Measurements from ENCODE around the gene CIDEB.
"Not testable (repeated sequence)": the region's sequence is repeated elsewhere in the genome, so short reads cannot be mapped to it uniquely, and the experiment has no call there.

Gene CIDEB, protein sequence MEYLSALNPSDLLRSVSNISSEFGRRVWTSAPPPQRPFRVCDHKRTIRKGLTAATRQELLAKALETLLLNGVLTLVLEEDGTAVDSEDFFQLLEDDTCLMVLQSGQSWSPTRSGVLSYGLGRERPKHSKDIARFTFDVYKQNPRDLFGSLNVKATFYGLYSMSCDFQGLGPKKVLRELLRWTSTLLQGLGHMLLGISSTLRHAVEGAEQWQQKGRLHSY

DNA sequence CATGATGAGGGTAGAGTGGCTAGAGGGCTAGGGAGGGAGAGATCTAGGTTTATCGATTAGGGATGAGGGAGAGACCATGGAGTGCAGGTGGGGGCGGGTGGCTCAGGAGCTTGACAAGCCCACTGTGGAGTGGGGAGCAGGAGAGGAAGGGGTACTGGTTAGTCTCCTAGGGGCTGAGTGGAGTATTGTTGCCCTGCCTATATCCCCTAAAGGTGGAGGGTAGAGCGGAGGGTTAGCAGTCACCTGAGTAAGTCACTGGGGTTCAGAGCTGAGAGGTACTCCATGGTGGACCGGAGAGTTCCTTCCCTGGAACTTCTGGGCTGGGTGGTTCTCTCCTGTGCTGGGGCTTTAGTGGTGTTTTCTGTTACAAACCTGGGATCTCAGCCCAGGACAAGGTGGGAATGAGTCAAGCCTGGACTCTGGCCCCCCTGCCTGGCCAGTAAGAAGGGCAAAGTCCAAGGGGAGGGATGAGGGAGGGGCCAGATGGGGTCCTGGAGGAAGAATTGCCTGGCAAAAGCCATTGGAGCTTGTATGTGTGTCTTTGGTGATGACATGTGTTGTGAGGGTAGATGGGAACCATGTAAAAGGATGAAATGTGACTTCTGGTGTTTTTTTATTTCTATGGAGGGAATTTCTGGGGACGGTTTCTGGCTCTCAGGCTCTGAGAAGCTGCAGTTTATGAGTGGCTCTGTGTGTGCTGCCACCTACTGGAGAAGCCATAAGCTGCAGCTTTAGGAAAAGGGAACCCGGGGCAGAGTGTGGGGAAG lies at the start of gene CIDEB:
Gene CIDEB, minus strand, starts transcription at position 403 of the 767 bp plus-strand sequence. Its CDS starts 119 bp downstream, at position 284.
- no peak for DNase-seq

GRCh38 chr14:24356208-24356607 lies 48.4 kb upstream of the CIDEB start:
- no peak for DNase-seq

DNA sequence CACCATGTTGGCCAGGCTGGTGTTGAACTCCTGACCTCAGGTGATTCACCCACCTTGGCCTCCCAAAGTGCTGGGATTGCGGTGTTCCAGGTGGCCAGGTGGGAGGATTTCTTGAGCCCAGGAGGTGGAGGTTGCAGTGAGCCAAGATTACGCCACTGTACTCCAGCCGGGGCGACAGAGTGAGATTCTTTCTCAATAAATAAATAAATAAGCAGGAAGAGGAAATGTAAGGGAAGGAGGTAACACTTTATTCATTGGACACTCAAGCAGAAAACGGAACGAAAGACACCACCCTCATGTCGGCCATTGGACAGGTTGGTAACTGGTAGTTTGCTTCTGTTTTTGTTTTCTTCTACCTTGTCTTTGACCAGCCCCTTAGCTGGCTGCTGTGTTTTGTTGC lies 47.2 kb upstream of the CIDEB start:
- DNase-seq = no peak

GRCh38 chr14:24354482-24354825 lies 46.7 kb upstream of the CIDEB start:
- DNase-seq = not testable (repeated sequence)

DNA sequence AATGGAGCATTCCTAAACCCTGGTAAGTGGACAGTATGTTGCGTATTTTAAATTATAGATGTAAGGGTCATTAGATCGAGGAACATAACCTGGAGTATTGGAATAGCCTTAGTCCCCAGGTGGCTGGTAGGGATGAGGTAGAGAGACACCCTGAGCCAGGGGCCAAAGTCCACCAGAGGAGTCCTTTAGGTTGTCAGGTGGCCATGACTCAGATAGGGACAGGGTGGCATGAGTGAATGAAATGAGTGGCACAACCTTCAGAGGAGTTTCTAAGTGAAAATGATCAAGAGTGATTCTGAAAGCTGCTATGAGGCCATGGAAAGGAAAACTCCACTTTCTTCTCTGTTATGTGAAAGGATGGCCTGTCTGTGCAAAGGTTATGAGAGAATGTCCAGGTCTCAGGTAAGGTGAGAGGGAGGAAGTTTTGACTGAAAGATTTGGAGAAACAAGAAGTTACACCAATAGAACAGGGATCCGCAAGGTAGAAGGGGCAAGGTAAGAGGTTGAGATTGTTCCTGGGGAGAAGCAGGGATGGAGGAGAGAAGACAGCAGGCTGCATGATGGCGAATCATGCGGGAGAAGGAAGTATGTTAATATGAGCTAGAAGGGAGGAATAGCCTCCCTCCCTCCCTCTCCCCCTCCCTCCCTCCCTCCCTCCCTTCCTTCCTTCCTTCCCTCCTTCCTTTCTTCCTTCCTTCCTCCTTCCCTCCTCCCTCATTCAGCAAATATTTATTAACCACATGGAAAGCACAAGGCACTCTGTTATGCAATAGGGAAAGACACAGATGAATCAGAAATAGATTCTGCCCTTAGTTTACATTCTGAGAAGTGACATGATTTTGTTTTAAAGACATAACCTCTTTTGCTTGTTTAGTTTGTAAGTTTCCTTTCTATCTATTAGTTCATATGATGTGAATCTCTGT lies 46.0 kb upstream of the CIDEB start:
- DNase-seq = no peak

DNA sequence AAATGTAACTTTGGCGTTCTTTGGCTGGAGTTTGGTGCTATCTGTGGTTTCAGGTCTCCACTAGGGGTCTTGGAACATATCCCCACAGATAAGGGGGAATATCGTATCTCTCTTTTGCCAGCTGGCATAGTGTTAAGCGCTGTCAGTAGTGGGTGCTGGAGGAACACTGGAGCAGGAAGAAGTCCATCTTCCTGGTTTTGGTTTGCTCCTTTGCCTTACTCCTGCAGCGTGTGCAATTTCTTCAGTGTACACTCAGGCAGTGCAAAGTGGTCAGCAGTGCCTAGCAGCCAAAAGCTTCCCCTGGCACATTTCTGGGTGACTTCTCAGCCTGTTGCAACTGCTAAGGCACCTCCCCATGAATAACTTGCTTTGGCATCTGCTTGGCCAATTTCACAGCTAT lies 43.7 kb upstream of the CIDEB start:
- no peak for DNase-seq

DNA sequence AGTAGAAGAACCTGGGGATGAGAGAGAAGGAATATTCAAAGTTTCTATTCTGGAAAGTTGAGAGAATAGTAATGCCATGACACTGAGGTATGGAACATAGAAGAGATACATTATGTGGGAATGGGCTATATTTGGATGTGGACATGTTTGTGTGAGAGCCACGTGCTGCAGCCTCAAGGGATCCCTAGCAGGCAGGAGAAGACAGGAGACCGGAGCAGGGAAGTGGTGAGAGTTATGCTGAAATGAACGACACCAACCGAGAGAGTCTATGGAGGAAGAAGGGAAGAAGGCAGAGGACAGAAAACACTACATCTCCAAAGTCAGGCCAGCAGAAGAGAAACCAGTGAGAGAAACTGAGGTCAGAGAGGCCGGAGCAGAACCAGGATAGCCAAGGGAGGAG lies 42.0 kb upstream of the CIDEB start:
- no peak for DNase-seq

GRCh38 chr14:24348186-24348585 lies 40.4 kb upstream of the CIDEB start:
- no peak for DNase-seq

- no peak for DNase-seq
These were observed 39.4 kb upstream of the CIDEB start for GRCh38 chr14:24347134-24347533.

DNA sequence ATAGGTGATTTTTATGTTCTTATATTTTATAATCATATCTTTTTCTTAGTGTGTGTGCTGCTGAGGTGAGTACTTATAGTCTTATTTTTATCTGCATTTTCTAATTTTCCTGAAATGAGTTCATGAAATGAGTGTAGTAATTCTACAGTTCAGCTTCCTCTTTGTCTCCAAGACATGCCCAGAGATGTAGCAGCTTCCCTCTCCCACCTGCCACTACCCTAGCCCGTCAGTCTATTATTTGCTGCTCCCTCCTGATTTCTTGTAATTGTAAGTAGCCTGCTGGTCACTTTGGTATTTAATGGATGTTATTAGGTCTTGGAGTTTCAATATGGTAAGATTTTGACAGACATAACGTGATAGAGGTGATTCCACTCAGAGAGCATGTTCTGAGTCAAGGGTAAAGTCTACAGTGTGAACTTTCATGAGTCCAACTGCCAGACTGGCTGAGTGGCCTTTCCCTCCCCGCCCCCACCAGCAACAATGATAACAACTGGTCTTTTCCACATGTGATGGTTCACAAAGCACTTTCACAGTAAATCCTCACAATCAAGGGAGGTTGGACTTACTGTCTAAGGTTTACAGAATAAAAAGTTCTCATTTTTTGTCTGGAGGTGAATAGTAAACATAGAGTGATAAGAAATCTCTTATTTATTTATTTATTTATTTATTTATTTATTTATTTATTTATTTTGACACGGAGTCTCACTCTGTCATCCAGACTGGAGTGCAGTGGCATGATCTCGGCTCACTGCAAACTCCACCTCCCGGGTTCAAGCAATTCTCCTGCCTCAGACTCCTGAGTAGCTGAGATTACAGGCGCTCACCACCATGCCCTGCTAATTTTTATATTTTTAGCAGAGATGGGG lies 36.3 kb upstream of the CIDEB start:
- no peak for DNase-seq

DNA sequence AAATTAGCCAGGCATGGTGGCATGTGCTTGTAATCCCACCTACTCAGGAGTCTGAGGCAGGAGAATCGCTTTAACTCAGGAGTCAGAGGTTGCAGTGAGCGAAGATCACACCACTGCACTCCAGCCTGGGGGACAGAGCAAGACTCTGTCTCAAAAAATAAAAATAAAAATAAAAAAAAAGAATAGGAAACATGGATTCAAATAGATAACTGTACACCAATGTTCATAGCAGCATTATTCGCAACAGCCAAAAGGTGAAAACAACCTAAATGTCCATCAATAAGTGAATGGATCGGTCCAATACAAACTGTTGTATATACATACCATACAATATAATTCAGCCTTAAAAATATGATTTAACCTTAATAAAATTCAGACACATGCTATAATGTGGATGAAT lies 35.1 kb upstream of the CIDEB start:
- no peak for DNase-seq

DNA sequence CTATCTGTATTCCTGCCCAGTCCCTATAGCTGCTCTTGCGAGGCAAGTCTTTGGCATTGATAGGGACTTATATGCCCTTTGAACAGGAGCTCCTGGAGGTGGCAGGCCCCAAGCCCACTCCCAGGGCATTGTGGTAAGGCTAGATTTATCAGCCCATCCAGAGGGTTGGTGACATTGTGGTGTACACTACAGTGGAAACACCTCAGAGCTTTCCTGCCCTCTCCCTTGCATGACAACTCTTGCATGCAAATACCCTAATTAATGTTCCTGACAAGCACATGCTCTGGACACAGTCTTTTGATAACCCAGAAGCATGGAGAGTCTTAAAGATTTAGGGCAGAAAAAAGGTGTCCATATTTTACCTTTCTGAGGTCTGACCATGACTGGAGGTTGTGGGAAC lies 32.8 kb upstream of the CIDEB start:
- DNase-seq = no peak

DNA sequence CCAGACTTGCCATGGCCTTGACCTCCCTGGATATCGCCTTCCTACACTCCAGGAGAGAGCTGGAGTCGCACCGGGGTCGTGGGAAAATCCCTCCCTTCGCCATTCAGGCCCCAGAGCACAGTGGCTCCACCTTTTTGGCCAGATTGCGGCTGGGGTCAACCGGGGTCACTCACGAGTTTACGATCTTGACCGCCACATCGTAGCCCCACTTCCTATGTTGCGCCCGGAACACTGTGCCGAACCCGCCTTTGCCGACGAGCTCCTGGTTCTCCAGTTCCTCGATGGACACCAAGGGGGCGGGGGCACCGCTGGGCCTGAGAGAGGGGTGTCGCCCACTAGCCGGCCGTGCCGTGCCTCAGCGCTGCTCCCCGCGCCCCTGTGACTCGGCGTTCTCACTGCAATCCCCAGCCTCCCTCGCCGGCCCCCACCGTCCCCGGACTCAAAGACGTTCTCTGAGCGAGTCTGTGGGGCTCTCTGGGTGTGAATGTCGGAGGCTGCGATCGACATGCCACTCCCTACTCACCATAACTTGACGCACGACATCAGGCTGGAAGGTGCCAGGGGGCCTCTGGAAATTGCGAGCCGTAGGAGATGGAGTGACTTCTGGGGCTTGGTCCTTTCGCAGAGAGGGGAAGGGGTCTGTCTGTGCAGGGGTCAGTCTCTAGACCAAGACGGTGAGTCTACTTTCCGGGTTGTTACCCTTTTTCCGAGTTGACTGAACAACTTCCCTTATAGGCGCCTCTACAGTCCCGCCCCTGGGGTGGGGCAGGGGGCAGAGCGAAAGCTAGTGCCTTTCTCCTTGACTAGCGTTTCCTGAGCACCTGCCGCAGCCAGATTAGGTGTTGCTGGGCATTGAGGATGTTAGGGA lies 31.7 kb upstream of the CIDEB start, which contains the start of gene RIPK3:
Gene RIPK3, minus strand, starts transcription at position 708 of the 868 bp plus-strand sequence. Its CDS starts 165 bp downstream, at position 543.
- no peak for DNase-seq

- DNase-seq = no peak
These were observed 31.1 kb upstream of the CIDEB start for GRCh38 chr14:24338843-24339242.

- DNase-seq = no peak
These were observed 30.0 kb upstream of the CIDEB start for GRCh38 chr14:24337824-24338175.

DNA sequence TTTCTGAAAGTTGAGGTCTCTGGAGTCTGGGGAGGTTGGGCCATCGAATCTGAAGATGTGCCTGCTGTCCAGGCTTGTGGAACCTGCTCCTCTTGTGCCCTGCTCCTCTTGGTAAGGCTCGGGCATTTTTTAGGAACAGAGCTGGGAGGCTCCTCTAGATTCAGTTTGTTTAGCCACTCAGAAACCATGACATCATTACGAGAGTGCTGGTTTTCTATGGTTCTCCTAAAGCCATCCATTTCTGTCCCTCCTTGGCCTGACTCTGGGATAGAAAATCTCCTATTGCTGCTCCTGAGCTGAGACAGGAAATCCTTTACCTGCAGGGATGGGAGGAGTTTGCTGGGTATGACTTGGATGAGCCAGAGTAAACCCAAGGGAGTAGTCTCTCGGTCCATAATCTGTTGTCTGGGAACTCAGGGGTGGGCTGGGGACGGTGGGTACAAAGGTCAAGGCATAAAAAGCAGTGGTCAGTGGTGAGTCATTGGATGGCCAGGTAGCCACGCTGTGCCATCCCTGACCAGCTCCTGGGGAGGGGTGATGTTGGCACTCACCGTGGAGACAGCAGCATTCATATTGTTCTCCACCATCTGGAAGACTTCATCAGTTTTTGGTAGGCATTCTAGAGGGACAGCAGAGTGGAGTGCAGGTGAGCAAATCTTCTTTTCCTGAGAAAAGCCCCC lies 29.5 kb upstream of the CIDEB start:
- DNase-seq = no peak

GRCh38 chr14:24335461-24336171 lies 27.8 kb upstream of the CIDEB start:
- DNase-seq = no peak

- no peak for DNase-seq
These were observed 26.9 kb upstream of the CIDEB start, which contains the start of gene ADCY4 for GRCh38 chr14:24334431-24335291. Gene ADCY4 (minus strand): TSS chr14:24335071. CDS start chr14:24334652, 419 bp downstream.
